H1 (cell line): ENCODE measurements around the gene VSTM2B. TPM values are rescaled to one million over a fixed set of nuclear protein-coding genes. Genes with fewer than 3 reads are reported as not detected.

Source experiments
- CTCF ChIA-PET: fragments of 300-600 bp; sonication (Branson Sonifier 250); formaldehyde crosslinking; loops from one replicate; lab custom pipeline; 2021; ENCODE audit not compliant: partially characterized antibody; lab: Charles Lee
- POLR2A ChIA-PET: fragments of 300-600 bp; sonication (Branson Sonifier 250); formaldehyde crosslinking; loops from one replicate; lab custom pipeline; 2021; ENCODE audit warnings: inconsistent platforms; ENCODE audit not compliant: partially characterized antibody; lab: Charles Lee
- DNase-seq, 2 experiments: peaks; one replicate each; pipeline versions ENCODE4 v3.0.0 to v3.0.0-alpha.2; 2010 to 2022; ENCODE audit warnings: low spot score in 2 of 2, low read depth in 1 of 2, mixed read lengths in 1 of 2
- FAIRE-seq: peaks from 2 replicates; lab custom pipeline; 2011; peaks lifted over from hg19 to GRCh38; lab: Jason Lieb, UNC
- H2AFZ ChIP-seq: 2 replicates; pipeline ENCODE4 v1.8.1; 2012; ENCODE audit warnings: low read length, inconsistent platforms
- H2AK5ac ChIP-seq: 2 replicates; pipeline ENCODE4 v1.6.1; 2013; ENCODE audit warnings: low read depth, low read length
- H2BK120ac ChIP-seq: replicated peaks from 2 replicates; pipeline ENCODE3; 2013; ENCODE audit warnings: low read depth, low read length, inconsistent platforms
- H2BK12ac ChIP-seq: 2 replicates; pipeline ENCODE4 v1.6.1; 2013; ENCODE audit warnings: low read depth, low read length
- H2BK15ac ChIP-seq: 2 replicates; pipeline ENCODE4 v1.6.1; 2013; ENCODE audit warnings: low read length
- H2BK20ac ChIP-seq: 2 replicates; pipeline ENCODE4 v1.6.1; 2013; ENCODE audit warnings: low read length
- H2BK5ac ChIP-seq: 2 replicates; pipeline ENCODE4 v1.6.1; 2013; ENCODE audit warnings: low read depth, low read length
- H3K14ac ChIP-seq: 2 replicates; pipeline ENCODE4 v1.6.1; 2013; ENCODE audit warnings: inconsistent platforms; ENCODE audit not compliant: insufficient read length
- H3K18ac ChIP-seq: 2 replicates; pipeline ENCODE4 v1.6.1; 2013; ENCODE audit warnings: low read length; ENCODE audit errors: extremely low read depth
- H3K23ac ChIP-seq: 2 replicates; pipeline ENCODE4 v1.6.1; 2013; ENCODE audit warnings: inconsistent platforms; ENCODE audit not compliant: insufficient read length
- H3K23me2 ChIP-seq: 2 replicates; pipeline ENCODE4 v1.6.1; 2013; ENCODE audit warnings: low read depth, low read length
- H3K27ac ChIP-seq: 2 replicates; pipeline ENCODE4 v1.6.1; 2011; ENCODE audit warnings: low read depth, low read length, inconsistent platforms
- H3K27me3 ChIP-seq, 4 experiments: replicated peaks in 1 of 4; 1 replicate in 1 of 4; 2 replicates in 3 of 4; pipeline versions ENCODE4 v1.6.1 to v1.8.1; 2011 to 2013; ENCODE audit warnings: low read length in 3 of 4, mild to moderate bottlenecking in 3 of 4, inconsistent platforms in 2 of 4, mixed read lengths in 2 of 4, moderate library complexity in 1 of 4; ENCODE audit not compliant: control insufficient read depth in 3 of 4, insufficient read depth in 3 of 4; ENCODE audit errors: extremely low read depth in 1 of 4
- H3K36me3 ChIP-seq, 4 experiments: 2 replicates each; pipeline versions ENCODE4 v1.6.1 to v1.8.1; 2011 to 2013; ENCODE audit warnings: mild to moderate bottlenecking in 4 of 4, low read length in 3 of 4, moderate library complexity in 2 of 4, control low read depth in 1 of 4, inconsistent platforms in 1 of 4; ENCODE audit not compliant: insufficient read depth in 4 of 4, control insufficient read depth in 2 of 4
- H3K4ac ChIP-seq: replicated peaks from 2 replicates; pipeline ENCODE3; 2013; ENCODE audit warnings: low read length, low read depth, mixed read lengths, inconsistent platforms; ENCODE audit not compliant: insufficient read length
- H3K4me1 ChIP-seq, 4 experiments: replicated peaks in 1 of 4; 1 replicate in 1 of 4; 2 replicates in 3 of 4; pipeline versions ENCODE4 v1.6.1 to v1.8.1; 2011 to 2013; ENCODE audit warnings: low read length in 3 of 4, inconsistent platforms in 2 of 4, mixed read lengths in 1 of 4; ENCODE audit not compliant: insufficient read depth in 4 of 4, control insufficient read depth in 3 of 4
- H3K4me2 ChIP-seq, 2 experiments: 2 replicates each; pipeline versions ENCODE4 v1.6.1 to v1.8.1; 2011 to 2013; ENCODE audit warnings: low read depth in 2 of 2, low read length in 2 of 2, control low read depth in 1 of 2, inconsistent platforms in 1 of 2, mild to moderate bottlenecking in 1 of 2; ENCODE audit not compliant: insufficient read depth in 1 of 2
- H3K4me3 ChIP-seq, 4 experiments: fragments of 200-600, 300-600 bp in 1 of 4; sonication (generic), shearing (Covaris generic), sonication (Bioruptor Twin) in 1 of 4; 2 replicates each; pipeline versions ENCODE4 v1.5.1 to v1.8.1; 2011 to 2016; ENCODE audit warnings: low read length in 4 of 4, low read depth in 3 of 4, control low read depth in 2 of 4, inconsistent platforms in 2 of 4, mild to moderate bottlenecking in 2 of 4, mixed read lengths in 1 of 4, moderate library complexity in 1 of 4; ENCODE audit not compliant: insufficient read depth in 2 of 4; ENCODE audit errors: extremely low read depth in 1 of 4
- H3K56ac ChIP-seq: replicated peaks from 2 replicates; pipeline ENCODE3; 2013; ENCODE audit warnings: low read depth, mild to moderate bottlenecking, mixed read lengths, low read length, inconsistent platforms; ENCODE audit not compliant: insufficient read length
- H3K79me1 ChIP-seq: 2 replicates; pipeline ENCODE4 v1.6.1; 2013; ENCODE audit warnings: low read depth, low read length, control low read depth
- H3K79me2 ChIP-seq, 2 experiments: 2 replicates each; pipeline versions ENCODE4 v1.6.1 to v1.8.1; 2012 to 2013; ENCODE audit warnings: low read length in 2 of 2, mild to moderate bottlenecking in 2 of 2, inconsistent platforms in 1 of 2; ENCODE audit not compliant: insufficient read depth in 2 of 2, control insufficient read depth in 1 of 2
- H3K9ac ChIP-seq, 4 experiments: replicated peaks in 1 of 4; 1 replicate in 1 of 4; 2 replicates in 3 of 4; pipeline versions ENCODE4 v1.6.1 to v1.8.1; 2011 to 2013; ENCODE audit warnings: low read depth in 3 of 4, low read length in 3 of 4, control low read depth in 2 of 4, mild to moderate bottlenecking in 2 of 4, moderate library complexity in 2 of 4, inconsistent platforms in 1 of 4; ENCODE audit errors: extremely low read depth in 1 of 4
- H3K9me3 ChIP-seq, 2 experiments: 2 replicates each; pipeline versions ENCODE4 v1.6.1 to v1.8.1; 2012 to 2013; ENCODE audit warnings: mild to moderate bottlenecking in 2 of 2, moderate library complexity in 2 of 2, control low read depth in 1 of 2, inconsistent platforms in 1 of 2, low read depth in 1 of 2, low read length in 1 of 2, mixed read lengths in 1 of 2; ENCODE audit not compliant: insufficient read depth in 2 of 2
- H4K20me1 ChIP-seq, 2 experiments: replicated peaks in 1 of 2; 2 replicates each; pipeline versions ENCODE3 to v1.8.1; 2011 to 2013; ENCODE audit warnings: inconsistent platforms in 2 of 2, low read length in 2 of 2, mild to moderate bottlenecking in 1 of 2; ENCODE audit not compliant: insufficient read depth in 2 of 2, control insufficient read depth in 1 of 2
- H4K5ac ChIP-seq: 2 replicates; pipeline ENCODE4 v1.6.1; 2013; ENCODE audit warnings: low read length, low read depth, mixed read lengths, inconsistent platforms; ENCODE audit not compliant: insufficient read length
- H4K8ac ChIP-seq: 2 replicates; pipeline ENCODE4 v1.8.0; 2013; ENCODE audit warnings: mild to moderate bottlenecking, moderate library complexity, low read length, inconsistent platforms; ENCODE audit not compliant: insufficient read depth; ENCODE audit errors: extremely low read depth
- H4K91ac ChIP-seq: replicated peaks from 2 replicates; pipeline ENCODE3; 2013; ENCODE audit warnings: low read length, mixed read lengths, inconsistent platforms; ENCODE audit not compliant: insufficient read length
- BACH1 ChIP-seq: IDR thresholded peaks from 2 replicates; pipeline ENCODE4 v1.6.1; 2012; ENCODE audit warnings: low read length, improper control_type of control experiment
- BCL11A ChIP-seq, 2 experiments: IDR thresholded peaks; one replicate each; pipeline ENCODE4 v1.6.1; 2011; ENCODE audit warnings: low read depth in 2 of 2, low read length in 2 of 2, mild to moderate bottlenecking in 2 of 2
- CBX8 ChIP-seq: fragments of 300-800, 300-1000 bp; sonication (generic); IDR thresholded peaks from 2 replicates; pipeline ENCODE4 v1.7.1; 2016; ENCODE audit warnings: low read depth, low read length, borderline replicate concordance
- CEBPB ChIP-seq: IDR thresholded peaks from 2 replicates; pipeline ENCODE4 v1.6.1; 2012; ENCODE audit warnings: low read depth, low read length
- CREB1 ChIP-seq: IDR thresholded peaks from 2 replicates; pipeline ENCODE4 v1.6.1; 2012; ENCODE audit warnings: inconsistent platforms
- GABPA ChIP-seq: IDR thresholded peaks from 2 replicates; pipeline ENCODE4 v1.6.1; 2011; ENCODE audit warnings: mild to moderate bottlenecking, low read length, moderate library complexity, borderline replicate concordance; ENCODE audit not compliant: insufficient read depth
- MAFK ChIP-seq: IDR thresholded peaks from 2 replicates; pipeline ENCODE4 v1.6.1; 2012; ENCODE audit warnings: low read depth, mild to moderate bottlenecking, improper control_type of control experiment, low read length
- NANOG ChIP-seq: IDR thresholded peaks from 2 replicates; pipeline ENCODE4 v1.6.1; 2011; ENCODE audit warnings: low read length, low read depth, mild to moderate bottlenecking, inconsistent platforms; ENCODE audit not compliant: insufficient read depth, poor library complexity, severe bottlenecking
- NRF1 ChIP-seq: IDR thresholded peaks from 2 replicates; pipeline ENCODE4 v1.6.1; 2011; ENCODE audit warnings: mild to moderate bottlenecking, low read depth, low read length, improper control_type of control experiment
- PHF8 ChIP-seq: fragments of 200-600 bp; sonication (generic); conservative IDR thresholded peaks from 2 replicates; pipeline ENCODE4 v1.7.1; 2012; ENCODE audit warnings: low read depth, mild to moderate bottlenecking, inconsistent platforms, low read length, moderate library complexity
- SIN3A ChIP-seq, 2 experiments: IDR thresholded peaks in 1 of 2; conservative IDR thresholded peaks in 1 of 2; 2 replicates each; pipeline ENCODE4 v1.6.1; 2011 to 2012; ENCODE audit warnings: low read length in 2 of 2, improper control_type of control experiment in 1 of 2, low read depth in 1 of 2, mild to moderate bottlenecking in 1 of 2
- WGBS, 2 experiments: shearing (Covaris generic) in 1 of 2; methylation state at CpG; one replicate each; pipeline versions ENCODE4 v1.1.6 to v1.1.7; 2013 to 2015; ENCODE audit warnings: low lambda C conversion rate in 2 of 2, mixed read lengths in 2 of 2, inconsistent platforms in 1 of 2, low coverage in 1 of 2, missing lambda C conversion rate in 1 of 2; ENCODE audit not compliant: insufficient replicate concordance in 2 of 2, insufficient coverage in 1 of 2, insufficient read length in 1 of 2; ENCODE audit errors: extremely low coverage in 1 of 2, missing lambda C conversion rate in 1 of 2; 5-methylcytosine and 5-hydroxymethylcytosine counted together
- polyA plus RNA-seq, 7 experiments: library from polyadenylated mRNA; depleted of rRNA in 3 of 7; stranded (reverse) in 5 of 7; unstranded in 2 of 7; fragments of >200 nt in 5 of 7; fragments of 200-250 nt in 2 of 7; gene quantifications; 1 replicate in 5 of 7; 2 replicates in 1 of 7; 4 replicates in 1 of 7; pipeline versions ENCODE4 v1.2.1 to v1.2.3, GENCODE V29; 2011 to 2013; ENCODE audit warnings: missing spikeins in 2 of 7, mixed read lengths in 2 of 7
- total RNA-seq: library from RNA; stranded (reverse); fragmentation: NEBNext Ultra II Directional; extraction: Animal tissue kit (Norgen Biotek cat#: 25700); gene quantifications from 2 replicates; pipeline ENCODE4 v1.2.1, GENCODE V29; 2021

Gene VSTM2B
- total and polyA plus RNA-seq, 2 of the 8 experiments (the other 6 are each of a cell fraction or from before 2014, with no cell fraction given) = 0.82 to 1.5 TPM

DNA sequence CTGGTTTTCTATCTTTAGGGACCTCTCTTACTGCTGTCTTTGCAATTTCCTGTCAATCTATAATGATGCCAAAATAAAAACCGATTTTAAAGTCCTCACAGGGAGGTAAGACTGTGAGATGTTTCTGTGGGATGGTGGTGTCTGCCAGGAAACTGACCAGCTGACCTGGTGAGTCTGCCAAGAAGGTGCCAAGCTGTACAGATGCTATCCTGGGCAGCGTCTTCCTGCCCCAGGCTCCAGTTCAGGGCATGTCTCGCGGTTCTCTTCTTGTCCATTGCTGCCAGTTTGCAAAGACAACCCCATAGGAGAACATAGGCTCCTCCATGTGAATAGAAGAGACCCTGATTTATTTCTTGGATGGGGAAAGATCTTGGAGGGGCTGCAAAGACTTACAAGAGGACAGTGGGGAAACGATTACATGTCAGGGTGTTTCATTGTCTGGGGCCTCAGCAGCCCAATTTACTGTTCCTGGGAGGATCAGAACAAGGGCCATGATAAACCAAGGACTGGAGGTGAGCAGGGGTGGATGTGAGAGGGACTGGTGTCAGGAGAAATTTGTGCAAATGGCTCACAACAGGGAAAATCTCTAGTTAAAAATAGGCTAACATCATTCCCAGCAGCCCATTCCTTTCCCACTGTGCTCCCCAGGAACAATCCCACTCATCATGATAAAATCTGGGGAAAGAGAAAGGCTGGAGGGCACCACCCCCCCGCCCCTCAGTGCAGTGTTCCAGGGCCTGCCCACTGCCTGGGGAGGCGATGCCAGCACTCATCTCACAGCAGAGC is 42.7 kb upstream of the VSTM2B start:
- Histone ChIP-seq H3K4me3 (no peak overlapping the region), H4K20me1 (no peaks in the 10 kb centered on the region), H2BK15ac (no peak overlapping the region), H3K23me2 (no peaks in the 10 kb centered on the region), H3K27me3 (no peaks in the 10 kb centered on the region; a peak in 1 of 7 replicates), H4K91ac (no peak overlapping the region), H3K56ac (no peak overlapping the region), H2BK12ac (no peak overlapping the region), H3K27ac (no peak overlapping the region), H3K18ac (no peak overlapping the region), H3K9ac (no peak overlapping the region), H2AK5ac (no peak overlapping the region), H3K4ac (no peak overlapping the region), H3K23ac (no peak overlapping the region), H3K79me2 (no peaks in the 10 kb centered on the region), H2BK5ac (no peak overlapping the region), H3K4me1 (peaks cover 0 to 7% (median 3%) of the 10 kb centered on the region in 4 experiments; a peak in 4 of 7 replicates), H4K8ac (no peak overlapping the region), H2BK20ac (no peak overlapping the region), H3K79me1 (no peaks in the 10 kb centered on the region), H3K9me3 (peaks cover 0 to 8% of the 10 kb centered on the region in 2 experiments; a peak in 2 of 4 replicates), H2BK120ac (no peak overlapping the region), H4K5ac (no peak overlapping the region), H3K36me3 (no peaks in the 10 kb centered on the region), H2AFZ (no peak overlapping the region), H3K14ac (no peak overlapping the region), H3K4me2 (no peak overlapping the region)
- no peak for DNase-seq
- CTCF ChIA-PET = interaction anchor here (1.0 to 2.5 kb wide), 3 partner anchors 40 to 195 kb away, joined by 4 to 9 read pairs (median 7); no protein-coding TSS in a partner anchor
- POLR2A ChIA-PET = no interaction called here
- WGBS, 2 experiments = 88% methylated on average over 7 of the region's 7 CpGs; no CpG with 5 or more reads in 1 of the 2 experiments
- TF ChIP-seq GABPA = no peak
- no peak for TF ChIP-seq CBX8
- TF ChIP-seq NRF1 = no peak
- no peak for TF ChIP-seq CREB1
- TF ChIP-seq CEBPB = no peak
- TF ChIP-seq BACH1 = no peak
- TF ChIP-seq SIN3A (conservative IDR thresholded peaks at IDR 0.05 in 1 of 2, IDR thresholded peaks at IDR 0.05 in 1 of 2; ENCODE audit: low read depth in 1 of 2, low read length in 2 of 2) = no peak
- no peak for TF ChIP-seq NANOG
- TF ChIP-seq PHF8 = no peak
- no peak for TF ChIP-seq BCL11A (IDR thresholded peaks at IDR 0.05; ENCODE audit: low read depth in 2 of 2, low read length in 2 of 2)
- TF ChIP-seq MAFK = no peak
- no peak for FAIRE-seq
